ENCODE measurements around the gene INHA.

Gene INHA

GRCh38 chr2:219613461-219614070, 41.5 kb downstream of the INHA start:
- no peak for DNase-seq

GRCh38 chr2:219614076-219614860, 42.2 kb downstream of the INHA start:
- no peak for DNase-seq

GRCh38 chr2:219615036-219615435, 42.9 kb downstream of the INHA start:
- DNase-seq: no peak

GRCh38 chr2:219615894-219616293, 43.8 kb downstream of the INHA start:
- no peak for DNase-seq

GRCh38 chr2:219616550-219616949, 44.4 kb downstream of the INHA start:
- DNase-seq: no peak

- DNase-seq: no peak
Observed at GRCh38 chr2:219618733-219619122, 46.6 kb downstream of the INHA start.

- no peak for DNase-seq
Observed at GRCh38 chr2:219619235-219619634, 47.1 kb downstream of the INHA start.

- no peak for DNase-seq
Observed at GRCh38 chr2:219620546-219620945, 48.4 kb downstream of the INHA start.

GRCh38 chr2:219621935-219622334, 49.8 kb downstream of the INHA start:
- no peak for DNase-seq

GRCh38 chr2:219622472-219622871, 50.4 kb downstream of the INHA start:
- no peak for DNase-seq

- DNase-seq: no peak
Observed at GRCh38 chr2:219624565-219624964, 52.5 kb downstream of the INHA start.

GRCh38 chr2:219625179-219625578, 53.1 kb downstream of the INHA start:
- no peak for DNase-seq

Measured in activated effector memory CD4-positive, alpha-beta T cell treated with Interleukin-2 at 50 U/mL for 16 hours (primary cell).